NCI-H2196 treated with DMSO at 0.1 percent for 48 hours (cell line): Measurements from ENCODE around the gene HMBS.
A peak's percentile ranks its signal among the peaks of the same experiment; 100 is the strongest.
"Not testable (repeated sequence)": the region's sequence is repeated elsewhere in the genome, so short reads cannot be mapped to it uniquely, and the experiment has no call there.

ENCODE experiments used
- DNase-seq: peaks from one replicate; lab custom pipeline; 2025; ENCODE audit not compliant: unreplicated experiment; lab: John Stamatoyannopoulos, UW

The HMBS gene

GRCh38 chr11:119118227-119118626 lies 33.5 kb downstream of the HMBS start:
- no peak for DNase-seq

DNA sequence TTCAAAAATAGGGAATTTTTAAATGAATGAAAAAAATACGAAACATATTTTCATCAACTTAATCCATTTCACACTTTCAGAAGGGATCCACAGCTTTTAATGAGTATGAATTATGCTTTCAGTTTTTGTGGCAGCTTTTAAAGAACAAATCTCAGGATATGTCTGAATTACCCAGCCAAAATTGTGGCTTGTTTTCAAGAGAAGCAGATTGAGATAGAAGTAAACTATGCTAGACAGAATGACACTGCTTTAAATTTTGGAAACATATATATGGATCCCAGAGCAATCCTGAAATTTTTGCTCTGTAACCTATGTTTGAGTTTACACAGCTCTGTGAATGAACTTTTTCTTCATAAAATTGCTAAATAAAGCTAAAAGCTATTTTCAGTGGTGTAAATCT lies 34.3 kb downstream of the HMBS start:
- DNase-seq, result no peak

- DNase-seq, result peak; percentile 25
These were observed 35.9 kb downstream of the HMBS start for GRCh38 chr11:119120639-119121007.

- DNase-seq, result peak; percentile 99
These were observed 36.5 kb downstream of the HMBS start, which contains the start of gene HINFP for GRCh38 chr11:119121008-119121810. Gene HINFP, plus strand, starts transcription at chr11:119121580. Its CDS starts 5,365 bp downstream, at chr11:119126945.

GRCh38 chr11:119121811-119122124 lies 37.1 kb downstream of the HMBS start:
- no peak for DNase-seq

GRCh38 chr11:119125821-119126220 lies 41.1 kb downstream of the HMBS start:
- no peak for DNase-seq

- no peak for DNase-seq
These were observed 42.1 kb downstream of the HMBS start for GRCh38 chr11:119126675-119127268.

- DNase-seq, result no peak
These were observed 46.0 kb downstream of the HMBS start for GRCh38 chr11:119130662-119131061.

DNA sequence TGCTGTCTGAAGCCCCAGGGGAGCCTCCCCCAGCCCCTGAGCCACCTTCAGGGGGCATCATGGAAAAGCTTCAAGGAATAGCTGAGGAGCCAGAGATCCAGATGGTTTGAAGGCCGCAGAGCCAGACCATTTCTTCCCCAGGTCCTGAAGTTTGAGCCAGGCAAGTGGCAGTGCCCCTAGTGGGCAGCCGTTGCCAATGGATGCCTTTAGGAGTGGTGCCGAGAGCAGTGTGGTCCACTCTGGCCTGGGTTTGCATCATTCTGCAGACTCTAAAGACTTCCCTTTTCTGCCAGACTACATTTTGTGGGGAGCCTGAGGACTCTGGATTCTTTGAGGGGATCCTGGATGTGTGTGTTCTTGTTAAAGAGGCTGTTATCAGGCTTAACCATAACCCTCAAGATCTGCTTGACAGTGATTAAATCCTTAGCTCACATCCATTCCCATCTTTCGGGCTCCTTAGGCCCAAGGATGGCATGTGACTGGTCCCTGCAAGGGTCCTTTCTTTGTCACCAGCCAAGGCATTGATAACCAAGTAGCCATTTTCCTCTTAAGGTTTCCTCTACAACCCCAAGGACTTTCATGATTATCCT lies 49.8 kb downstream of the HMBS start:
- no peak for DNase-seq

- not testable (repeated sequence) for DNase-seq
These were observed 54.6 kb downstream of the HMBS start for GRCh38 chr11:119139276-119139675.
